GM23248 (cell line): ENCODE results near the gene COG1.

Experiments used
- EZH2 ChIP-seq: fragments of 200-600 bp; sonication (generic); IDR thresholded peaks from 2 replicates; pipeline ENCODE4 v1.6.1; 2018; ENCODE audit warnings: antibody characterized with exemption, mild to moderate bottlenecking; ENCODE audit not compliant: insufficient read depth, poor library complexity, severe bottlenecking
- EZH2phosphoT487 ChIP-seq: fragments of 200-600 bp; sonication (generic); IDR thresholded peaks from 2 replicates; pipeline ENCODE4 v1.6.1; 2018; ENCODE audit warnings: antibody characterized with exemption, moderate library complexity, mild to moderate bottlenecking, low read depth; ENCODE audit not compliant: insufficient read depth

DNA sequence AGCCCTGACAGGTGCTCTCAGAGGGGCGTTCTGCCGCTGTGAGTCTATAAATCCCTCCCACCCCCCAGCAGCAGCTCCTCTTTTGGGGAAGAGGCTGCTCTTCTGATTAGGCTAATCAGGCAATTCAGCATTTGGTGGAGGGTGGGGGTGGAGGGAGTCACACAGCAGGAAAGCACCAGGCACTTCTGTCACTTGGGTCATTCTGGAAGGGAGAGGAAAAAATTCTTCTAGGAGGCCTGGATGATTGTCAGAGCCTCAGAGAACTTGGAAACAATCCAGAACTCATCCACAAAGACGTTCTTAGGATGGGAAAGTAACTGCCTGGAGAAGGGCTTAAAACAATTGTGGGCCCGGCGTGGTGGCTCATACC, 35.3 kb upstream of the COG1 start:
- no peak for TF ChIP-seq EZH2
- TF ChIP-seq EZH2phosphoT487 = no peak
